GM12878 (cell line): ENCODE data around the gene TRAF3. TPM values are rescaled to one million over a fixed set of nuclear protein-coding genes. Genes with fewer than 3 reads are reported as not detected.

Experiments used
- ATAC-seq: fragments of 200-7000 bp; cut with Tn5 transposase; 3 replicates; pipeline ENCODE4 v1.9.1; 2020; ENCODE audit warnings: mild to moderate bottlenecking, moderate library complexity
- BruUV-seq: library from RNA; stranded (reverse); fragments of 400-500 nt; replicated peaks from 2 replicates; lab custom pipeline; 2021; lab: Mats Ljungman, UMichigan
- CTCF ChIA-PET: fragments of 300-600 bp; sonication (Branson Sonifier 250); formaldehyde crosslinking; extraction: SDS; loops from one replicate; lab custom pipeline; 2021; ENCODE audit warnings: inconsistent platforms; lab: Yijun Ruan, JAX
- POLR2A ChIA-PET: fragments of 350-600 bp; formaldehyde crosslinking; extraction: SDS; loops from one replicate; lab custom pipeline; 2021; ENCODE audit warnings: inconsistent platforms; lab: Charles Lee
- RAD21 ChIA-PET: fragments of 300-600 bp; sonication (Branson Sonifier 250); formaldehyde crosslinking; loops from one replicate; lab custom pipeline; 2023; ENCODE audit warnings: antibody characterized with exemption; ENCODE audit not compliant: unreplicated experiment; lab: Charles Lee
- SMC1A ChIA-PET: fragments of 300-600 bp; sonication (Branson Sonifier 250); formaldehyde crosslinking; loops from one replicate; lab custom pipeline; 2023; ENCODE audit not compliant: unreplicated experiment, uncharacterized antibody; lab: Charles Lee
- DNase-seq: peaks from one replicate; pipeline ENCODE4 v3.0.0-alpha.2; 2011; ENCODE audit warnings: low read depth, low spot score
- FAIRE-seq: peaks from 3 replicates; lab custom pipeline; 2011; peaks lifted over from hg19 to GRCh38; lab: Jason Lieb, UNC
- H2AFZ ChIP-seq: 2 replicates; pipeline ENCODE4 v1.6.0; 2011; ENCODE audit warnings: low read depth, low read length, control low read depth; ENCODE audit not compliant: control insufficient read depth
- H3K27ac ChIP-seq: 2 replicates; pipeline ENCODE4 v1.5.1; 2011; ENCODE audit warnings: control low read depth; ENCODE audit not compliant: control insufficient read depth, insufficient read depth
- H3K27me3 ChIP-seq, 2 experiments: replicated peaks in 1 of 2; 2 replicates each; pipeline versions ENCODE4 v1.6.0 to v1.6.1; 2011; ENCODE audit warnings: low read length in 1 of 2; ENCODE audit not compliant: control insufficient read depth in 2 of 2, insufficient read depth in 2 of 2
- H3K36me3 ChIP-seq, 2 experiments: 2 replicates each; pipeline ENCODE4 v1.5.1; 2011; ENCODE audit warnings: low read length in 1 of 2; ENCODE audit not compliant: control insufficient read depth in 2 of 2, insufficient read depth in 2 of 2
- H3K4me1 ChIP-seq: 2 replicates; pipeline ENCODE4 v1.6.1; 2011; ENCODE audit warnings: mild to moderate bottlenecking, low read length, moderate library complexity, mixed read lengths; ENCODE audit not compliant: control insufficient read depth, insufficient read depth
- H3K4me2 ChIP-seq: 2 replicates; pipeline ENCODE4 v1.6.0; 2011; ENCODE audit warnings: control low read depth; ENCODE audit not compliant: control insufficient read depth, insufficient read depth
- H3K4me3 ChIP-seq: fragments of 200-600 bp; sonication (generic); 2 replicates; pipeline ENCODE4 v1.5.1; 2016
- H3K79me2 ChIP-seq: 2 replicates; pipeline ENCODE4 v1.6.0; 2011; ENCODE audit warnings: low read length; ENCODE audit not compliant: control insufficient read depth, insufficient read depth
- H3K9ac ChIP-seq: 2 replicates; pipeline ENCODE4 v1.8.0; 2011; ENCODE audit warnings: low read length, control low read depth, mixed read lengths; ENCODE audit not compliant: control insufficient read depth, insufficient read depth
- H3K9me3 ChIP-seq: replicated peaks from 3 replicates; pipeline ENCODE4 v1.5.1; 2011; ENCODE audit warnings: mild to moderate bottlenecking, low read length; ENCODE audit not compliant: control insufficient read depth, insufficient read depth
- H4K20me1 ChIP-seq: 2 replicates; pipeline ENCODE4 v1.6.0; 2011; ENCODE audit not compliant: control insufficient read depth, insufficient read depth
- CEBPB ChIP-seq, 2 experiments: fragments of 150-350 bp in 1 of 2; IDR thresholded peaks; 2 replicates each; pipeline ENCODE4 v1.6.1; 2012 to 2014; ENCODE audit warnings: low read depth in 2 of 2, low read length in 2 of 2, borderline replicate concordance in 1 of 2, inconsistent platforms in 1 of 2
- ETV6 ChIP-seq, 2 experiments: fragments of 450-650 bp in 1 of 2; IDR thresholded peaks in 1 of 2; conservative IDR thresholded peaks in 1 of 2; 2 replicates each; pipeline ENCODE4 v1.6.1; 2014; ENCODE audit warnings: antibody characterized with exemption in 1 of 2, borderline replicate concordance in 1 of 2, low read depth in 1 of 2, mild to moderate bottlenecking in 1 of 2, moderate library complexity in 1 of 2
- MEF2A ChIP-seq: IDR thresholded peaks from 2 replicates; pipeline ENCODE4 v1.6.1; 2011; ENCODE audit warnings: low read depth, mild to moderate bottlenecking, low read length, moderate library complexity; ENCODE audit not compliant: insufficient read depth
- POLR2AphosphoS5 ChIP-seq: IDR thresholded peaks from 2 replicates; pipeline ENCODE4 v1.6.1; 2011; ENCODE audit warnings: mild to moderate bottlenecking, low read length, inconsistent platforms
- SMAD5 ChIP-seq: IDR thresholded peaks from 2 replicates; pipeline ENCODE4 v1.6.1; 2016; ENCODE audit warnings: antibody characterized with exemption, low read depth
- SPI1 ChIP-seq: IDR thresholded peaks from 2 replicates; pipeline ENCODE4 v1.6.1; 2011; ENCODE audit warnings: low read depth, mild to moderate bottlenecking, low read length, moderate library complexity, borderline replicate concordance; ENCODE audit not compliant: insufficient read depth
- WGBS: methylation state at CpG from one replicate; pipeline ENCODE4 v1.1.6; 2016; ENCODE audit warnings: low lambda C conversion rate; ENCODE audit not compliant: insufficient replicate concordance, insufficient coverage; ENCODE audit errors: missing lambda C conversion rate; 5-methylcytosine and 5-hydroxymethylcytosine counted together
- in situ Hi-C: fragments of 300-500 bp; cut with MboI; formaldehyde crosslinking; loops from 9 replicates; pipeline ENCODE4 v1.14.3; 2018; ENCODE audit warnings: mixed read lengths
- intact Hi-C: fragments of 100-400 bp; cut with micrococcal nuclease; formaldehyde crosslinking; loops from one replicate; pipeline ENCODE4 v1.14.2; 2022; ENCODE audit not compliant: unreplicated experiment
- polyA plus RNA-seq, 11 experiments: library from polyadenylated mRNA; depleted of rRNA in 4 of 11; unstranded in 6 of 11; stranded (reverse) in 5 of 11; fragments of >200 nt; fragmentation: Nextera tagmentation in 4 of 11; fragmentation: Illumina TruSeq in 1 of 11; extraction: Ambion mirVana in 4 of 11; extraction: Trizol in 1 of 11; gene quantifications; 1 replicate in 1 of 11; 2 replicates in 10 of 11; pipeline versions ENCODE4 v1.2.1 to v1.2.3, GENCODE V29; 2011 to 2016; ENCODE audit warnings: inconsistent platforms in 2 of 11, missing spikeins in 2 of 11, low read depth in 1 of 11
- total RNA-seq, 4 experiments: library from RNA; depleted of rRNA in 3 of 4; stranded (reverse); fragments of >200 nt in 3 of 4; fragmentation: Illumina TruSeq in 1 of 4; extraction: Trizol in 1 of 4; gene quantifications; 2 replicates each; pipeline versions ENCODE4 v1.2.1 to v1.2.3, GENCODE V29; 2013 to 2021

The TRAF3 gene
- total and polyA plus RNA-seq, 10 of the 15 experiments (the other 5 are each of a cell fraction or from before 2014, with no cell fraction given), result 3.0 to 70.1 (median 36.5) TPM

- 67% methylated on average over 3 of the region's 3 CpGs for WGBS
- Histone ChIP-seq H3K27ac (peak overlapping the region; percentile 46), H2AFZ (no peak overlapping the region), H3K79me2 (peaks cover 98% of the 10 kb centered on the region), H3K9ac (no peak overlapping the region), H3K4me3 (peak overlapping the region; percentile 33; the same call in 1 of the 2 replicates), H4K20me1 (peaks cover 5% of the 10 kb centered on the region; the same call in 1 of the 2 replicates), H3K36me3 (peaks cover 5 to 32% of the 10 kb centered on the region in 2 experiments), H3K4me2 (peak overlapping the region; percentile 66), H3K9me3 (peaks cover 15% of the 10 kb centered on the region), H3K4me1 (peaks cover 47% of the 10 kb centered on the region), H3K27me3 (no peaks in the 10 kb centered on the region)
- FAIRE-seq (no peak), ATAC-seq (no peak), DNase-seq (no peak)
- ChIA-PET POLR2A (interaction anchor here (0.9 kb wide), 1 partner anchor 24 kb away, joined by 3 read pairs; no protein-coding TSS in a partner anchor), SMC1A (interaction anchor here (0.9 to 3.0 kb wide), 6 partner anchors 9 to 99 kb away, joined by 3 to 20 read pairs (median 8); no protein-coding TSS in a partner anchor), RAD21 (interaction anchor here (1.1 to 8.3 kb wide), 4 partner anchors 13 to 99 kb away, joined by 4 to 53 read pairs (median 7); no protein-coding TSS in a partner anchor), CTCF (interaction anchor here (1.5 to 2.2 kb wide), 2 partner anchors 10 to 20 kb away, joined by 4 to 7 read pairs; no protein-coding TSS in a partner anchor)
- intact Hi-C loops, result no loop called here
- in situ Hi-C loops, result no loop called here
- no TSS peak for BruUV-seq
- TF ChIP-seq SPI1 (peak; percentile 61; the same call in 1 of the 2 replicates), ETV6 (conservative IDR thresholded peaks at IDR 0.05 in 1 of 2, IDR thresholded peaks at IDR 0.05 in 1 of 2; ENCODE audit: borderline replicate concordance in 1 of 2, low read depth in 1 of 2) (0 out of 4 replicates have a peak, but pooled peaks of 1 of the 2 experiments have one; percentile 5), POLR2AphosphoS5 (peak; percentile 64; the same call in 1 of the 2 replicates), CEBPB (IDR thresholded peaks at IDR 0.05; ENCODE audit: borderline replicate concordance in 1 of 2, low read depth in 2 of 2, low read length in 2 of 2) (no peak), SMAD5 (no peak), MEF2A (no peak)
Observed at GRCh38 chr14:102793531-102794328, 16.5 kb downstream of the TRAF3 start.
